ENCODE data around the gene VEPH1. TPM values are rescaled to one million over a fixed set of nuclear protein-coding genes. Genes with fewer than 3 reads are reported as not detected.
A peak's percentile ranks its signal among the peaks of the same experiment; 100 is the strongest.

VEPH1 gene
- 10.8 TPM for total RNA-seq

GRCh38 chr3:157502916-157503595 lies at the start of gene VEPH1:
VEPH1 (minus strand) TSS chr3:157503416; CDS start chr3:157495349, 8,067 bp downstream.
- DNase-seq (ENCODE audit: low spot score) = no peak

- DNase-seq (ENCODE audit: low spot score) = no peak
These were observed 48.7 kb upstream of the VEPH1 start for GRCh38 chr3:157551961-157552360.

- no peak for DNase-seq (ENCODE audit: low spot score)
These were observed 46.3 kb upstream of the VEPH1 start for GRCh38 chr3:157549498-157549897.

DNA sequence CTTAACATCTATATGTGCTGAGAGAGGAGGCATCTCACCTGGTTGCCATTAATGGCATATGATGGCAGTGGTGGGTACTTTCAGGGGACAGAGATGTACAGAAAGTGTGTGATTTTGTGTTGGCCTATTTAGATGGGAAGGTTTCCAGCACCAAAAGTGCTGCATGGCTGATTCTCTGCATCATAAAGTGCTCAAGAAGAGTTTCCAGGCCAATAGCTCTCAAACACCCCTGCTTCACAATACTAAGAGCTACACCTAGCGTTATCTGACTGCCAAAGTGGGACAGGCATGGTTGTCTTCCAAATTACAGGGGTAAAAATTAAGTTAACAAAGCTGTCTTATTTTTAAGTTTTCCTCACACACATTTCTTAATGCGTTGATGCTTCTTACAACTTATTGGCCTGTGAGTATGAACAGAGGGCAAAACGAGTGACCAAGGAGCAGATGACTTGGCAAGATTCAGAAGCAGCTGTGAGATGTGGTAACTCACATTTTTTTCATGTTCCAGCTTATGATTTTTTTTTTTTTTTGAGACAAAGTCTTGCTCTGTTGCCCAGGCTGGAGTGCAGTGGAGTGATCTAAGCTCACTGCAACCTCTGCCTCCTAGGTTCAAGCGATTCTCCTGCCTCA lies 41.4 kb upstream of the VEPH1 start:
- DNase-seq (ENCODE audit: low spot score) = no peak

- no peak for DNase-seq (ENCODE audit: low spot score)
These were observed 40.4 kb upstream of the VEPH1 start for GRCh38 chr3:157543501-157544035.

DNA sequence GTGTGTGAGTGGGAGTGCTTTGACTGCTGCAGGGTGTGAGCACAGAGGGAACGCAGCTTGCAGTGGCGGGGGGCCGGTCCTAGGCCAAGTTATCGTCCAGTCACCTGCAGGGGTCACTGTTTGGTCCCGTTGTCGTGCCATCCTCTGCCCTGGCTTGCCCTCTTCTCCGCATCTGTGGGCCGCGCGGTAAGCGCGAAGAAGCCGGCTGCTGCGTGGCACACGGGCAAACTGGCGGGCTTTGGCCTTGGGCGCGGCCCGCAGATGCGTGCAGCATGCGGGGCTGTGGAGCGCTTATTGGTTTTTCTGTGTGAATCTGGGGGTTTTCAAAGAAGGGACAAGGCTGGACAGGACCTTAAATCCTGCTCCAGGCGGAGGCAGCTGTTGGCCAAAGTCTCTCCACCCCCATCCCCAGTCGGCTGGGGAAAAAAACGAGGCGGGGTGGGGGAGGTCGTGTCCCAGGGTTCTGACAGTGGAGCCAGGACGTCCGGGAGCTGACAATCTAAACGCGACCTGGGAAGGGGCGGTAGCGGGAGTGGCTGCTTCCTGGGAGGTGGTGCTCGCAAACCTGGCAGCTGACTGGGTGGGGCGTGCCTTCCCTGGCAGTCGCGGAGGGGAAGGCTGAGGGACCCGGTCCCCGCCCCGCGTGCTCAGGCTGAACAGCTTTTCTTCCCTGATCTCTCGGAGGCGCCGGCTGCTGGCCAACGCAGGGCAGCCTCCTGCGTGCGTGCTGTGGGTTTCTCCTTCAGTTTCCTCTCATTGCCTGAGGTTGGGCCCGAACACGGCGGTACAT lies 39.7 kb upstream of the VEPH1 start:
- peak; percentile 77 for DNase-seq (ENCODE audit: low spot score)

GRCh38 chr3:157541506-157542236 lies 38.5 kb upstream of the VEPH1 start:
- DNase-seq (ENCODE audit: low spot score) = no peak

- DNase-seq (ENCODE audit: low spot score) = no peak
These were observed 37.4 kb upstream of the VEPH1 start for GRCh38 chr3:157540656-157541055.

DNA sequence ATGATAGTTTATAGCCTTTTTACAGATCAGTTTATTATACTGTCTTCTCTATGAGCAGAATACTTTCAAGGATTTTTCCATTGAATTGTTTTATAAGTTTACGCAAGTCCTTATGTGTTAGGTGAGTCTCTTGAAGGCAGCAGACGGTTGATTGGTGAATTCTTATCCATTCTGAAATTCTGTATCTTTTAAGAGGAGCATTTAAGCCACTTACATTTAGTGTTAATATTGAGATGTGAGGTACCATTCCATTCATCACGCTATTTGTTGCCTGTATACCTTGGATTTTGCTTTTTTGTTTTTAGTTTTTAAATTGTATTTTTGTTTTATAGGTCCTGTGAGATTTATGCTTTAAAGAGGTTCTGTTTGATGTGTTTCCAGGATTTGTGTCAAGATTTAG lies 32.5 kb upstream of the VEPH1 start:
- DNase-seq (ENCODE audit: low spot score) = no peak

GRCh38 chr3:157534725-157535161 lies 31.5 kb upstream of the VEPH1 start:
- DNase-seq (ENCODE audit: low spot score) = no peak

- no peak for DNase-seq (ENCODE audit: low spot score)
These were observed 30.3 kb upstream of the VEPH1 start for GRCh38 chr3:157533298-157534070.

DNA sequence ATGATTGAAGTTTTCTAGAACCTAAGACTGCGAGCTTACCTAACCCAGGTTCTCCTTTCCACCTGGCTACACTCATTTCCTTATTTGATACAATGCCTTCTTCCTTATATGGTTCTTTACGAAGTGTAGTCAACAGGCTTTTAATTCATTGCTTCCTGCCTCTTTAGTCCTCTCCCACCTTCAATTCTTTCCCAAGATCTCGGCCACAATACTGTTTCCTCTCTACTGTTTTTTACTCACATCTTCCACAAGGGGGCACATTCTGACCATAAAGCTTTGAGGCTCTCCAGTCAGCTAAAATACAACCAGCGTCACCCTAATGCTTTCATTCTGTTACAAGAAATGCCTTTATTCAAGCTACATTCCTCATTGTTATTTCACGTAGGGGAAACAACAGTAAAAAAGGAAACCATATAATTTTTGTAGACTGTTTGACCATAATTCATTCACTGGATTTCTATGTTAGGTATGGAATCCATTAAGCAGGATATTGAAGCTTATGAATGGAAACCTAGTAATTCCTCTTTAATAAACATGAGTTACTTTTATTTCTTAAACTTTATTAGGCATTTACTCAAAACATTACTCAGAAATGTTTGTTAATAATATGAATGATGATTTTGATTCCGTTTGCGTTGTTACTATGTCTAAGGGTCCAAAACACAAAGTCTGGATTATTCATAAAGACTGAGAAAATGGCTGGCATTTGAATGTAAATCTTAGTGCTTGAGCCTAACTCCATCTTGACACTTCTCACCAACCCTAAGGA lies 29.5 kb upstream of the VEPH1 start:
- DNase-seq (ENCODE audit: low spot score) = no peak

GRCh38 chr3:157531771-157532170 lies 28.6 kb upstream of the VEPH1 start:
- DNase-seq (ENCODE audit: low spot score) = no peak

DNA sequence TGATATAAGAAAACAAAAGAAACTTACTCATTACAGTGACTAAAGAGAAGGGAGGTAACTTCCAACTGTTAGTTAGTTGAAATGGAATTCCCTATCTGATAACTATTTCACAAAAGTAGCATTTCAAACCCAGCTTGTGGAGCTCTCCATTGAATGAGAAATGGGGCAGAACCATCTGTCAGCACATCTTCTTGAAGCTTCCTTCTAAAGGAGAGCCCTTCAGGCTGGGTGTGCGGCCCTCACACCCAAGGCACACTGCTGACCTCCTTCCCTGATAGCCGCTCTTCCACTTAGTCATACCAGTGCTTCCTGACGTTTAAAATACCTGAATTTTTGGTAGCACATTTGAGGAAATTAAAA lies 28.1 kb upstream of the VEPH1 start:
- DNase-seq (ENCODE audit: low spot score) = no peak

- DNase-seq (ENCODE audit: low spot score) = no peak
These were observed 27.6 kb upstream of the VEPH1 start for GRCh38 chr3:157530637-157531300.

DNA sequence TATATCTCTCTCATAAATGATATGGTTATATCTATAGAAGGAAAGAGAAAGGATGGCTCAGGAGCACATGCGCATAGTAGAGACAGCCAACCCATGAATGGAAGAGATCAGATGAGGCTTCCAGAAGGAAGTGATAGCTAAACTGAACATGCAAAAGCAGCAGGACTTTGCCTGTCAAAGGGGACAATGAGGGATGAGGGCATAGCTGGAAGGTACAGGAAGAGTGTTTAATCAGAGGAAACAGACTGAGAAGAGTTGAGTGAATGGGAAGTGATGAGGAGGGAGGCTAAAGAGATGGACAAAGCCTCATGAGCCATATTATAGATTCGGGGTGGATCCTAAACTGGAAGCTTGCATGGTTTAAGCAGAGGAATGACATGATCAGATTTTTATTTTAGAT lies 26.5 kb upstream of the VEPH1 start:
- DNase-seq (ENCODE audit: low spot score) = no peak

DNA sequence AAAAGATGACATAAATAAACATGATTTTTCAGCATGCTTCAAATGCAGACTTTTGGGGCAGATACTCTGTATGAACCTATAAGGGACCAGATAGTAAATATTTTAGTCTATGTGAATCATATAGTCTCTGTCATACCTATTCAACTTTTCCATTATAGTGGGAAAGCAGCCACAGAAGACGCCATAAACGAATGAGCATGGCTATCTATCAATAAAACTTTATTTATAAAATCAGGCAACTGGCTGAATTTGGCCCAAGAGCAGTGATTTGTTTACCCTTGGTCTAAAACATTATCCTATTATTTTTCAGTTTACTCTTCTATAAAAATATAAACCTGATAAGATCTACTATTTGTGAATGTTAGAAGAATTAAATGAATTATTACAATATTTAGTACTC lies 25.9 kb upstream of the VEPH1 start:
- no peak for DNase-seq (ENCODE audit: low spot score)

DNA sequence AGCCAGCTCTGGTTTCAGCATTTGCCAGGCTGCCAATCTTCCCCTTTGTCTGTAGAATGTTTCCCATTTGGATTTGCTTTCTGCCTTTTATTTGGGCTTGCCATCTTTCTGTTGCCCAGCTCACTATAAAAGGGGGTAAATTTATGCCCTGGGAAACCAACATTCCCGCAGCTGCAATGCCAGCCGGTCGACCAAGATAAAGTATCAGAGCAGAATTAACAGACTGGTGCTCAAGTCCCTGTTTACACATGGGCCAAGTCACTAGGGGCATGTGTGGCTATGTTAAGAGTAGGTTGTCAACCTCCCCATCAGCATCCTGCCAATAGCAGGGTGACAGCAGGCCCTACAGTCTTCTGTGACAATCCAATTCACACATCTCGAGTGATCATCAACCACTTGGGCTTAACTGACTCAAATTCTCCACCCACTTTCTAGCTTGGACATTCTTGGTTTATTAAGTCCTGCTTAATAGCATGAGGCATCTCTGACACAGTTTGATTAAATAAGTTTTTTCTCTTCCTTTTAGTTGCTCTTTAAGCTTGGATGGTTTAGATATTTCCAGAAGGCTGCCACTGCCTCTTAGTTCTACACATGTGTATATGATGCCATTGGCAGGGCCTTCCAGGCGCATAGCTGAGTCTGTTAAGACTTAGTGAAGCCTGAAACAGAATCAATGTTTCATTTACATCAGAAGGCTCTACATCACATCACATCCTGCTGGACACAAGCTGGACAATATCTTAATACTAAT lies 24.1 kb upstream of the VEPH1 start:
- DNase-seq (ENCODE audit: low spot score) = no peak

- no peak for DNase-seq (ENCODE audit: low spot score)
These were observed 22.8 kb upstream of the VEPH1 start for GRCh38 chr3:157526036-157526435.

Measured in ureter (tissue), 1 donor.